ENCODE results near the gene URM1. TPM values are rescaled to one million over a fixed set of nuclear protein-coding genes. Genes with fewer than 3 reads are reported as not detected.

Gene URM1
- total RNA-seq, 1 experiment from 2014 or later: 46.6 TPM

DNA sequence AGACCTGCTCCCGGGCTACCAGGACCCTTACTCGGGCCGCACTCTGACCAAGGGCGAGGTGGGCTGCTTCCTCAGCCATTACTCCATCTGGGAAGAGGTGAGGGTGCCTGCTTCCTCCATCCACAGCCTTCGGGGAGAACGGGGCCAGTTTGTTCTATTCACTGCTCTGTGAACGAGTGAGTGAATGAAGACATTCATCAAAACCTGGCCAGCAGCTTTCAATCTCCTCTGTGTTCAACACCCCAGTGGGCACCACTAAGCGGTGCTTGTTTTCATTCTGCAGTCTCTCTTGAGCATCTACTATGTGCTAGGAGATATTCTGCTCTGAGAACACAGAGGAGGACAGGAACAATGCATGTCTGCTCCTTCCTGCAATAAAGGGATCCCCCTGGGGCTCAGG, 60.0 kb downstream of the URM1 start:
- Histone ChIP-seq H2AK5ac (ENCODE audit: insufficient read length, low read length) (no peak overlapping the region), H3K4ac (ENCODE audit: low read depth, low read length) (no peak overlapping the region), H2BK15ac (ENCODE audit: low read depth, low read length) (no peak overlapping the region), H4K91ac (ENCODE audit: insufficient read length, low read depth, low read length) (no peak overlapping the region), H3K18ac (ENCODE audit: insufficient read length, low read depth, low read length) (no peak overlapping the region), H2BK20ac (ENCODE audit: low read depth, low read length, poor library complexity, severe bottlenecking) (no peak overlapping the region), H3K9ac (ENCODE audit: extremely low read depth, insufficient read length, low read length) (no peak overlapping the region), H3K27ac (ENCODE audit: insufficient read length, low read depth, low read length) (no peak overlapping the region), H4K8ac (replicated peaks; ENCODE audit: insufficient read length, low read depth, low read length) (no peak overlapping the region), H3K79me1 (ENCODE audit: insufficient read depth, low read depth, low read length, poor library complexity, severe bottlenecking) (no peaks in the 10 kb centered on the region), H4K5ac (ENCODE audit: insufficient read length, low read depth, low read length) (no peak overlapping the region), H2AFZ (ENCODE audit: low read length) (no peak overlapping the region), H4K20me1 (ENCODE audit: control insufficient read depth, insufficient read depth, insufficient read length) (no peaks in the 10 kb centered on the region), H2BK120ac (ENCODE audit: low read depth, low read length, poor library complexity, severe bottlenecking) (no peak overlapping the region), H3K23me2 (ENCODE audit: insufficient read length, low read depth, low read length, poor library complexity, severe bottlenecking) (no peaks in the 10 kb centered on the region), H3K23ac (ENCODE audit: insufficient read length, low read depth, low read length) (no peak overlapping the region), H3K79me2 (ENCODE audit: insufficient read depth, low read length) (no peaks in the 10 kb centered on the region), H2BK12ac (ENCODE audit: insufficient read length, low read depth, low read length) (no peak overlapping the region), H3K14ac (ENCODE audit: insufficient read depth, low read length) (no peak overlapping the region), H3K56ac (ENCODE audit: insufficient read length, low read depth, low read length) (no peak overlapping the region), H2BK5ac (ENCODE audit: insufficient read length, low read length) (no peak overlapping the region), H3K27me3 (ENCODE audit: insufficient read depth, low read length) (no peaks in the 10 kb centered on the region), H3K4me2 (ENCODE audit: insufficient read depth, insufficient read length, low read length) (no peak overlapping the region), H3K4me1 (ENCODE audit: insufficient read depth, low read length) (no peaks in the 10 kb centered on the region), H3K9me3 (ENCODE audit: control insufficient read depth, low read depth, low read length) (no peaks in the 10 kb centered on the region), H3T11ph (ENCODE audit: low read length) (no peak overlapping the region)
- no peaks in the 10 kb centered on the region for H3K36me3 Mint-ChIP-seq (ENCODE audit: insufficient read depth in 1 of 3, low read depth in 3 of 3)
- H3K4me1 Mint-ChIP-seq: peaks cover 7 to 10% of the 10 kb centered on the region in 2 experiments; a peak in 3 of 4 replicates
- no peak for DNase-seq
- TF ChIP-seq, protein P1, sequence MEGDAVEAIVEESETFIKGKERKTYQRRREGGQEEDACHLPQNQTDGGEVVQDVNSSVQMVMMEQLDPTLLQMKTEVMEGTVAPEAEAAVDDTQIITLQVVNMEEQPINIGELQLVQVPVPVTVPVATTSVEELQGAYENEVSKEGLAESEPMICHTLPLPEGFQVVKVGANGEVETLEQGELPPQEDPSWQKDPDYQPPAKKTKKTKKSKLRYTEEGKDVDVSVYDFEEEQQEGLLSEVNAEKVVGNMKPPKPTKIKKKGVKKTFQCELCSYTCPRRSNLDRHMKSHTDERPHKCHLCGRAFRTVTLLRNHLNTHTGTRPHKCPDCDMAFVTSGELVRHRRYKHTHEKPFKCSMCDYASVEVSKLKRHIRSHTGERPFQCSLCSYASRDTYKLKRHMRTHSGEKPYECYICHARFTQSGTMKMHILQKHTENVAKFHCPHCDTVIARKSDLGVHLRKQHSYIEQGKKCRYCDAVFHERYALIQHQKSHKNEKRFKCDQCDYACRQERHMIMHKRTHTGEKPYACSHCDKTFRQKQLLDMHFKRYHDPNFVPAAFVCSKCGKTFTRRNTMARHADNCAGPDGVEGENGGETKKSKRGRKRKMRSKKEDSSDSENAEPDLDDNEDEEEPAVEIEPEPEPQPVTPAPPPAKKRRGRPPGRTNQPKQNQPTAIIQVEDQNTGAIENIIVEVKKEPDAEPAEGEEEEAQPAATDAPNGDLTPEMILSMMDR (conservative IDR thresholded peaks at IDR 0.05): no peak
- H3K27me3 Mint-ChIP-seq (ENCODE audit: low read depth): peaks cover 3% of the 10 kb centered on the region
- H3K9me3 Mint-ChIP-seq: no peaks in the 10 kb centered on the region
- no peak overlapping the region for H3K4me3 Mint-ChIP-seq
- WGBS (ENCODE audit: extremely low coverage, insufficient read length, low lambda C conversion rate): no CpG with 5 or more reads among the region's 8 CpGs
- no peak overlapping the region for H3K27ac Mint-ChIP-seq

All from H9 (cell line).